ENCODE measurements around the gene LY86.

The LY86 gene

GRCh38 chr6:6577735-6578134, 10.8 kb upstream of the LY86 start:
- H3K79me2 ChIP-seq (ENCODE audit: insufficient read depth, low read depth): no peaks in the 10 kb centered on the region
- H3K4me2 ChIP-seq: no peak overlapping the region
- H3K4me3 ChIP-seq (IDR thresholded peaks at IDR 0.05; ENCODE audit: insufficient read depth, low read depth, low read length): no peak overlapping the region

GRCh38 chr6:6579281-6579680, 9.2 kb upstream of the LY86 start:
- H3K36me3 ChIP-seq (ENCODE audit: insufficient read depth): no peaks in the 10 kb centered on the region
- no peaks in the 10 kb centered on the region for H4K20me1 ChIP-seq (ENCODE audit: insufficient read depth)
- no peak for TF ChIP-seq CTCF (conservative IDR thresholded peaks at IDR 0.05; ENCODE audit: low read depth, low read length)
- no peak overlapping the region for H3K9ac ChIP-seq
- H3K27me3 ChIP-seq (ENCODE audit: insufficient read depth, low read depth): no peaks in the 10 kb centered on the region
- no peak overlapping the region for H3K27ac ChIP-seq
- no peaks in the 10 kb centered on the region for H3K79me2 ChIP-seq (ENCODE audit: insufficient read depth, low read depth)
- no peak overlapping the region for H2AFZ ChIP-seq (ENCODE audit: low read depth)
- no peaks in the 10 kb centered on the region for H3K4me1 ChIP-seq (ENCODE audit: low read depth, poor library complexity, severe bottlenecking)
- no peak overlapping the region for H3K4me3 ChIP-seq (IDR thresholded peaks at IDR 0.05; ENCODE audit: insufficient read depth, low read depth, low read length)
- no peak overlapping the region for H3K4me2 ChIP-seq

More at GRCh38 chr6:6577735-6578134, 10.8 kb upstream of the LY86 start:
- H3K4me1 ChIP-seq (ENCODE audit: low read depth, poor library complexity, severe bottlenecking): no peaks in the 10 kb centered on the region
- no peak overlapping the region for H3K27ac ChIP-seq
- no peak for TF ChIP-seq CTCF (conservative IDR thresholded peaks at IDR 0.05; ENCODE audit: low read depth, low read length)
- H4K20me1 ChIP-seq (ENCODE audit: insufficient read depth): no peaks in the 10 kb centered on the region
- no peak overlapping the region for H3K9ac ChIP-seq
- no peaks in the 10 kb centered on the region for H3K27me3 ChIP-seq (ENCODE audit: insufficient read depth, low read depth)
- H2AFZ ChIP-seq (ENCODE audit: low read depth): no peak overlapping the region
- H3K36me3 ChIP-seq (ENCODE audit: insufficient read depth): no peaks in the 10 kb centered on the region

- H3K27me3 ChIP-seq (ENCODE audit: insufficient read depth, low read depth): no peaks in the 10 kb centered on the region
- no peak for TF ChIP-seq CTCF (conservative IDR thresholded peaks at IDR 0.05; ENCODE audit: low read depth, low read length)
These were observed 8.2 kb upstream of the LY86 start for GRCh38 chr6:6580225-6580856.

GRCh38 chr6:6581054-6581453, 7.5 kb upstream of the LY86 start:
- no peaks in the 10 kb centered on the region for H3K36me3 ChIP-seq (ENCODE audit: insufficient read depth)
- no peaks in the 10 kb centered on the region for H3K79me2 ChIP-seq (ENCODE audit: insufficient read depth, low read depth)
- no peaks in the 10 kb centered on the region for H3K27me3 ChIP-seq (ENCODE audit: insufficient read depth, low read depth)
- no peak overlapping the region for H3K9ac ChIP-seq
- H3K4me1 ChIP-seq (ENCODE audit: low read depth, poor library complexity, severe bottlenecking): no peaks in the 10 kb centered on the region
- TF ChIP-seq CTCF (conservative IDR thresholded peaks at IDR 0.05; ENCODE audit: low read depth, low read length): no peak
- no peaks in the 10 kb centered on the region for H4K20me1 ChIP-seq (ENCODE audit: insufficient read depth)
- H3K4me3 ChIP-seq (IDR thresholded peaks at IDR 0.05; ENCODE audit: insufficient read depth, low read depth, low read length): no peak overlapping the region
- H2AFZ ChIP-seq (ENCODE audit: low read depth): no peak overlapping the region
- no peak overlapping the region for H3K4me2 ChIP-seq
- no peak overlapping the region for H3K27ac ChIP-seq

More at GRCh38 chr6:6580225-6580856, 8.2 kb upstream of the LY86 start:
- Histone ChIP-seq H2AFZ (ENCODE audit: low read depth) (no peak overlapping the region), H3K36me3 (ENCODE audit: insufficient read depth) (no peaks in the 10 kb centered on the region), H4K20me1 (ENCODE audit: insufficient read depth) (no peaks in the 10 kb centered on the region), H3K4me1 (ENCODE audit: low read depth, poor library complexity, severe bottlenecking) (no peaks in the 10 kb centered on the region), H3K4me2 (no peak overlapping the region), H3K4me3 (IDR thresholded peaks at IDR 0.05; ENCODE audit: insufficient read depth, low read depth, low read length) (no peak overlapping the region), H3K9ac (no peak overlapping the region), H3K79me2 (ENCODE audit: insufficient read depth, low read depth) (no peaks in the 10 kb centered on the region), H3K27ac (no peak overlapping the region)

Data from KMS-11 (cell line).